Adipocyte (in vitro differentiated cells): Measurements from ENCODE around the gene TMEM106B.
"Not testable (repeated sequence)": the region's sequence is repeated elsewhere in the genome, so short reads cannot be mapped to it uniquely, and the experiment has no call there.

ENCODE experiments used
- DNase-seq: peaks from one replicate; pipeline ENCODE4 v3.0.0-alpha.2; 2015; ENCODE audit warnings: low read depth
- H3K27me3 ChIP-seq: replicated peaks from 2 replicates; pipeline ENCODE4 v1.7.0; 2013; ENCODE audit warnings: mild to moderate bottlenecking, low read length, moderate library complexity; ENCODE audit not compliant: control insufficient read depth, insufficient read depth
- H3K36me3 ChIP-seq: 2 replicates; pipeline ENCODE4 v1.7.0; 2013; ENCODE audit warnings: low read length, mild to moderate bottlenecking, moderate library complexity; ENCODE audit not compliant: control insufficient read depth, insufficient read depth, severe bottlenecking
- H3K4me1 ChIP-seq: 2 replicates; pipeline ENCODE4 v1.7.0; 2013; ENCODE audit warnings: mild to moderate bottlenecking, low read length, moderate library complexity; ENCODE audit not compliant: control insufficient read depth, insufficient read depth
- H3K4me3 ChIP-seq: 2 replicates; pipeline ENCODE4 v1.7.0; 2013; ENCODE audit warnings: mild to moderate bottlenecking, low read length, moderate library complexity
- H3K9ac ChIP-seq: 2 replicates; pipeline ENCODE4 v1.7.0; 2013; ENCODE audit warnings: mild to moderate bottlenecking, low read length, moderate library complexity
- H3K9me3 ChIP-seq: 2 replicates; pipeline ENCODE4 v1.7.0; 2013; ENCODE audit warnings: mild to moderate bottlenecking, low read length, moderate library complexity; ENCODE audit not compliant: control insufficient read depth

TMEM106B gene

DNA sequence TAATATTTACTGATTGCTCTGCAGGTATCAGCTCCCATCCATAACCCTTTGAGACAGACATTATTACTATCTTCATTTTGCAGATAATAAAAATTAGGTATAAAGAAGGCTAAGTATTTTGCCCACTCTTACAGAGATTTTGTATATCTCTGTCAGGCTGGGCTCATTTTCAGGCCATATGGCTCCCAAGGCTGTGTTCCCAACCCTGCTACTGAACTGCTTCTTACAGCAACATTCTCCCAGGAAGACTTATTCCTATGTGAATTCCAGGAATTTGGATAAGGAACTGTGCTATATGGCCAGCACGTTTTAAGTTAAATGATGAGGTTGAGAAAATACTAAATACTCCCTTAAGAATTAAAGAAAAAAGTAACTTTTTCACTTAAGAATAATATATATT, 1.9 kb upstream of the TMEM106B start:
- no peak for DNase-seq
- Histone ChIP-seq H3K4me1 (peaks cover 22% of the 10 kb centered on the region), H3K4me3 (no peak overlapping the region), H3K36me3 (no peaks in the 10 kb centered on the region), H3K9me3 (no peaks in the 10 kb centered on the region), H3K27me3 (no peaks in the 10 kb centered on the region), H3K9ac (no peak overlapping the region)

DNA sequence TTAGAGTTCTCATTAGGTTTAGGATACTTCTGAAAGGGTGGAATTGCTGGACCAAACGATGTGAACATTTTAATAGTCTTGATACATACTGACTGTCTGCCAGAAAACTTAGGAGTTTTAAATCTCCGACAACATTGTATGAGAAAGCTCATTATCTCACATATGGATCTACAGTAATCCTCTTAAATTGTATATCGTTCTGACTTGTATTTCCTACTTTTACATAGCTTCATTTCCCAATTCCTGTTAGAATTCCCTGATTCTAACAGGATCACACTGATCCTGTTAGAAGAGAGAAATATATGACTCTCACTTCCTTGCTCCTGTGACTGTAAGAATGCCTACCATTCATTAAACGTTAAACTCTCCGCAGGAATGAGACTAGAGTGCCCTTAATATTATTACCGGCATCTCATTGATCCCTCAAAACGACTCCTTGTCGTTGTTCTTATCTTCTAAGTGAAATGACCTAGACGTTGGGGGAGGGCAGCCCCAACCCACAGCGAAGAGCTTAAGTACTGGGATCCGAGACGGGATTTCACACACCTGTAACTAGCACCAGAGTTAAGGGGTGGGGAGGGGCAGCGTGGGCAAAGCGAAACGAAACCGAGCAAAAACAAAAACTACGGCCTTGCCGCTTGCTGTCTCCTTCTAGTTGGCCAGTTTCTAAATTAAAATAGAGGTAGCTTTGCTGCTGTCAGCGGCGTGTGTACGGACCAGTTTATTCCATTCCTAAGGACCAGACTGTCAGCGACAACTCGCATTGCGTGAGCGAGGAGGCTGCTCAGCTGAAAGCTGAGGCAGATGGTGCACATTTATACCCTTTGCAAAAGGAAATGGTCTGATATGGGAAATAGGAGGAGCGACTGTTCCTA, 678 bp upstream of the TMEM106B start:
- H3K4me3 ChIP-seq = peak overlapping the region; percentile 99
- peak overlapping the region; percentile 94 for H3K9ac ChIP-seq
- DNase-seq = no peak
- no peaks in the 10 kb centered on the region for H3K27me3 ChIP-seq
- H3K36me3 ChIP-seq = no peaks in the 10 kb centered on the region
- peaks cover 15% of the 10 kb centered on the region for H3K4me1 ChIP-seq
- H3K9me3 ChIP-seq = no peaks in the 10 kb centered on the region

DNA sequence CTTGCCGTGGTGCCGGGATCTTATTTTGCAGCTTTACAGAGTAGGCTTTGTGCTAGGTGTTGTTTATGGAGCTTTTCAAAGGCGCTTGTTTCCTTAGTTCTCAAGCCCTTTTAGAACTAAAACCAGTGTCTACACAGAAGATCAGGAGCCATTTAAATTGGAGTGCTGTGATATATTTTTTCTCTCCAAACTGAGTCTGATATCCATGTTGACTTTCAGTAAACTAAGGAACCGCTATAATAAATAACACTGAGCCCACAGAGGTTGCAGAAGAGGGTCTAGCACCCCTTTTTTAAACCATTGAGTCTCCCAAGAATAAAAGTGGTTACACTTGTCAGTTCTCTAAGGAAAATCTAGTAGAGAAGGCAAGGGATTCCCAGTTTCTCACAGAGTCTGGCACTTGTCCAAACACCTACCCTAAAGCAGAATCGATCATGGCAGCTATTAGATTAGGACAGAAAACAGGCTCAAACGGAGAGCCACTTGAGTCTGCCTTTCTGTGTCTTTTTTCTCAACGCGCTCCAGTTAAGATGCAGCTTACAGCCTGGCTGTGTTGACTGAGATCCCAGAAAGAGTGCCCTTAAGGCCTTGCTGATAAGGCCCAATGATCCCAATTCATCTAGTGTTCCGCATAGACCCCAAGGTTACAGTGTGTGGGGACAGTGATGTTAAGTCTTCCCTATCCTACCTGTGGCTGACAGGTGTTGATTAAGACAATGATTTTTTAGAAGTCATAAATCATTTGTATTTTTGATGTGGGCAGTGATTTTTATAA, 804 bp downstream of the TMEM106B start:
- H3K9ac ChIP-seq = peak overlapping the region; percentile 94
- peak overlapping the region; percentile 99 for H3K4me3 ChIP-seq
- no peaks in the 10 kb centered on the region for H3K9me3 ChIP-seq
- peaks cover 15% of the 10 kb centered on the region for H3K4me1 ChIP-seq
- no peaks in the 10 kb centered on the region for H3K36me3 ChIP-seq
- DNase-seq = peak; percentile 45
- H3K27me3 ChIP-seq = no peaks in the 10 kb centered on the region

DNA sequence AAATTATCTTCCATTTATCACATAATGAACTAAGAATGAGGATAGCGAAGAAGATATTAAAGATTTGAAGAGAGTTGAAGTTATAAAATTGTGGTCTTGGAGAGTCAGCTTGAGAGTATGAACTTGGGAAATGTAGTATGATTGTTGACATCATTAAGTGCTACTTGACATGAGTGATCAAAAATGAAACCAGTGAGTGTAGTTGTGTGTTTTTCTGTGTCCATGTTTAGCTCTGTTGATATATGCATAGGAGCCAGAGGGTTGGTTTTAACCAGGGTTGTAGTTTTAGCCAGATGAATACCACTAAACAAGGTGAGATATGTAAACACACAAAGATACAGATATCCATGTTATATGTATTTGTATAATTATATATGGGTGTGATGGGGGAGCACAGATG, 6.2 kb downstream of the TMEM106B start:
- H3K4me1 ChIP-seq = peaks cover 8% of the 10 kb centered on the region
- DNase-seq = no peak
- no peaks in the 10 kb centered on the region for H3K9me3 ChIP-seq
- peaks cover 22% of the 10 kb centered on the region for H3K36me3 ChIP-seq
- H3K27me3 ChIP-seq = no peaks in the 10 kb centered on the region
- no peak overlapping the region for H3K4me3 ChIP-seq
- H3K9ac ChIP-seq = no peak overlapping the region

DNA sequence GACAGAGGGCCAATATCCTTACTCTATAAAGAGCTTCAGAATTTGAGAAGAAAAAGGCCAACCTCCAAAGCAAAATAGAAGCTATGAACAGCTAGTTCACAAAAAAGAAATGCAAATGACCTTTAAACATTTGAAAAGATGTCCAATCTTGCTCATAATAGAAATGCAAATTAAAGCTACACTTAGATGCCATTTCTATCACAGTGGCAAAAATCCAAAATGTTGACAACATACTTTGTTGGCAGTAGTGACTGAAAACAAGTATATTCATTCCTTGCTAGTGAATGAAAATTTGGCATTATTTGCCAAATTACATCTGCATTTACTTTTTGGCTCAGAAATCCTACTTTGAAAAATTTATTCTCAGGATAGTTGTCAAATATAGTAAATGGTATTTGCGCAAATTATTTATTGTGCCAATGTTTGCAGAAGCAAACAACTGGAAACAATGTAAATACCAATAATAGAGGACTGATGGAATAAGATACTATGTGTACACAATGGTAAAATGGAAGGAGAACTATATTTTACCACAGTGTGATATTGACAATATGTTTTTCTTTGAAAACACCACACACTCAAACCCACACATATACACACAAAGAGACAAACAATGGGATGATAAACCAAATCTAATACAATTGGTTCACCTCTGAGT, 9.4 kb downstream of the TMEM106B start:
- H3K27me3 ChIP-seq = no peaks in the 10 kb centered on the region
- peaks cover 35% of the 10 kb centered on the region for H3K36me3 ChIP-seq
- H3K9ac ChIP-seq = no peak overlapping the region
- no peaks in the 10 kb centered on the region for H3K9me3 ChIP-seq
- no peak for DNase-seq
- no peak overlapping the region for H3K4me3 ChIP-seq
- peaks cover 5% of the 10 kb centered on the region for H3K4me1 ChIP-seq

DNA sequence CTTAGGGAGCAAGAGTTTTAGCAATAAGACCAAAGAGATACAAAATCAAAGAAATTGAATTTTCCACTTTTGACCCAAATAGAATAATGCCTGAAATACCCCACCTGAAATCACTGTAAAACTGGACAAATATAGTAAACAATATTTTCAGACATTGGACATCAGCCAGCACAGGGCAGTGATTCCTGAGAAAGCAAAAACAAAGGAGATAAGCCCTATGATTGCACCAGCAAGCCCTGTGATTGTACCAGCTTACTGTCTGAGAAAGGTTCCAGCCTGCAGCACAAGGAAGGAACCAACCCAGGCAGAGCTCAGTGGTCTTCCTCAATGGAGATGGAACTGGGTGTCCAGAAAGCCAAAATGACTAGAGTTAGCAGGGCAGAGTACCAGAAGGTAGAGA, 10.3 kb downstream of the TMEM106B start:
- Histone ChIP-seq H3K36me3 (peaks cover 35% of the 10 kb centered on the region), H3K4me3 (no peak overlapping the region), H3K9ac (no peak overlapping the region), H3K4me1 (peaks cover 5% of the 10 kb centered on the region), H3K27me3 (no peaks in the 10 kb centered on the region), H3K9me3 (no peaks in the 10 kb centered on the region)
- DNase-seq = no peak

DNA sequence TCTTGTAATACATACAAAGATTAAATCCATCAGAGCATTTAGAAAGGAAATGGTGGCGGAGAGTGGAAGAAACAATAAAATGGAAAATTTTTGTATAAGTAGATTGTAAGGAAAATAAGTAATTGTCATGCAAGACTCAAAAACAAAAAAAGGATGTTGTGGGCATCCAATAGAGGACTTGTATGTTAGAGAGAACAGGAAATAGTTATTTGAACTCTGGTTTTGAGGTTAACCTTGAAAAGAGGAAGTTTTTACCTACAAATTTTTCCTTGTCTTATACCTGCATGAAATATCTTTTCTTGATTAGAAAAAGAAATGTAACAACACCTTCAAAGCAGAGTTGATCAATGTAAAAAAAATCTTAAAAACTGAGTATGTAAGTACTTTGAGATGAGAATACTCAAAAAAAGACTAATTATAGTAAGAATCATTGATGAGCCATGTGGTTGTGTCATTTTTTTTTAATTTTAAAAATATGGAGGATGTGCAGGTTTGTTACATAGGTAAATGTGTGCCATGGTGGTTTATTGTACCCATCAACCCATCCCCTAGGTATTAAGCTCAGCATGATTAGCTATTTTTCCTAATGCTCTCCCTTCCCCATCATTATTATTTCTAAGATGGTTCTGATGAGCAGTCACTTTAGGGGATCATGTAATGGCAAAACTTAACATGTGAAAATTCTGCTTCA, 11.9 kb downstream of the TMEM106B start:
- Histone ChIP-seq H3K9me3 (no peaks in the 10 kb centered on the region), H3K4me1 (peaks cover 5% of the 10 kb centered on the region), H3K4me3 (no peak overlapping the region), H3K36me3 (peaks cover 44% of the 10 kb centered on the region), H3K9ac (no peak overlapping the region), H3K27me3 (no peaks in the 10 kb centered on the region)
- no peak for DNase-seq

DNA sequence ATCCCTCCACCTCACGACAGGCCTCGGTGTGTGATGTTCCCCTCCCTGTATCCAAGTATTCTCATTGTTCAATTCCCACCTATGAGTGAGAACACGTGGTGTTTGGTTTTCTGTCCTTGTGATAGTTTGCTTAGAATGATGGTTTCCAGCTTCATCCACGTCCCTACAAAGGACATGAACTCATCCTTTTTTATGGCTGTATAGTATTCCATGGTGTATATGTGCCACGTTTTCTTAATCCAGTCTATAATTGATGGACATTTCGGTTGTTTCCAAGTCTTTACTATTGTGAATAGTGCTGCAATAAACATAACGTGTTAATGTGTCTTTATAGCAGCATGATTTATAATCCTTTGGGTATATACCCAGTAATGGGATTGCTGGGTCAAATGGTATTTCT, 13.9 kb downstream of the TMEM106B start:
- H3K9ac ChIP-seq, H3K27me3 ChIP-seq, H3K4me3 ChIP-seq, DNase-seq, H3K9me3 ChIP-seq: not testable (repeated sequence)
- peaks cover 32% of the 10 kb centered on the region for H3K36me3 ChIP-seq
- H3K4me1 ChIP-seq = peaks cover 13% of the 10 kb centered on the region

DNA sequence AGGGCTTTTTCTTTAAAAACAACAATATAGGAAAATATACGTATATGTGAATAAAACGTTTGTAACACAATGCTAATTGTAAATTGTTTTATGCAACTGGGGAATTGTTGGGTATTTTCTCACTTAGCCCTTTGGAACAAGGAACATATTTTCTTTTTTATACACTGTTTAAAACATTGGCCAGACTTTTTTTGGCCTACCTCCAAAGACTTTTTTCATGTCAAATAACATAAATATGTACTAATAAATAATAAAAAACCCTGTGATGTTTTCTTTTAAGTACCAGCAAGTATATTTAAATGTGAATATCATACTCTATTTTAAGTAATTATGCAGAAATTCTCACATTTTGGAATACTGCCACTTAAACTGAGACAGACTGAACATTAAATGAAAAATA, 15.7 kb downstream of the TMEM106B start:
- H3K4me3 ChIP-seq = no peak overlapping the region
- H3K4me1 ChIP-seq = peaks cover 8% of the 10 kb centered on the region
- no peak for DNase-seq
- no peak overlapping the region for H3K9ac ChIP-seq
- no peaks in the 10 kb centered on the region for H3K27me3 ChIP-seq
- H3K36me3 ChIP-seq = peaks cover 44% of the 10 kb centered on the region
- no peaks in the 10 kb centered on the region for H3K9me3 ChIP-seq

DNA sequence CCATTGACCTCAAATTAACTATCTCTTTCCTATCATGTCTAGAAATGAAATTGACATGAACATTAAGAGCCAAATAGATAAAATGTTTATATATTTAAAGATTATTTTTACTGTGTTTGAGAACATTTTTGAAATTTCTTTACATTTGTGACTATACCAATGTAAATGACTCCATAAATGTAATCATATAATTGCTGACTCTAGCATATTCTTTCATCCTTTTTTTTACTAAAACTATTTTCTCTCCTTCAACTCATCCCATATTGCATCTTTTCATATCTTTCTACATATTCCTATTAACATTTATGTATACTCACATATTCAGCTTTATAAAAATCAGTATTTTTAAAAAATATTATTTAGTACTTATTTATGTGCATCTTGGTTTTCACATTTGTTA, 16.9 kb downstream of the TMEM106B start:
- peaks cover 57% of the 10 kb centered on the region for H3K36me3 ChIP-seq
- no peak overlapping the region for H3K4me3 ChIP-seq

DNA sequence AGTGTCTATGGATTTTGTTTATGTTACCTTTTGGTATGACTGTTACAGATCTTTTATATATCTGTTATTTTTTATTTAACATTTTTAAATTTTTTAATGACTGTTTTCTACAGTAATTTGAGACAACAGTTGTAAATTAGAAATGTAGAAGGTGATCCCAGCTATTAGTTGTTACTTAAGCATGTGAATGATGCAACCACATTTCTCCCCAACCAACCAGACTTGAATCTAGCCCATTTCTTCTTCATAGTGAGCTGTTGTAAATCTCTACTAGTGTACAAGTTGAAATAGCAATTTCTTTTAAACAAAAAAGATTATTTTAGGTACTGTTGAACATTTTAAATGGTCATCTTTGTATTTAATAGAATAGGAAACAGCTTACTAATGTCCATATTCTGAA, 18.0 kb downstream of the TMEM106B start:
- Histone ChIP-seq H3K9ac (no peak overlapping the region), H3K4me1 (peaks cover 8% of the 10 kb centered on the region), H3K36me3 (peaks cover 55% of the 10 kb centered on the region), H3K9me3 (no peaks in the 10 kb centered on the region), H3K4me3 (no peak overlapping the region), H3K27me3 (no peaks in the 10 kb centered on the region)
- DNase-seq = peak; percentile 39

More for the DNA sequence above, 16.9 kb downstream of the TMEM106B start:
- Histone ChIP-seq H3K9me3 (no peaks in the 10 kb centered on the region), H3K9ac (no peak overlapping the region), H3K27me3 (no peaks in the 10 kb centered on the region), H3K4me1 (peaks cover 8% of the 10 kb centered on the region)
- no peak for DNase-seq
